Keratinocyte (primary cell): ENCODE measurements around the gene LGALS4. TPM values are rescaled to one million over a fixed set of nuclear protein-coding genes. Genes with fewer than 3 reads are reported as not detected.
"Not testable (repeated sequence)": the region's sequence is repeated elsewhere in the genome, so short reads cannot be mapped to it uniquely, and the experiment has no call there.

ENCODE experiments used
- DNase-seq: peaks from one replicate; pipeline ENCODE4 v3.0.0-alpha.2; 2011; ENCODE audit warnings: low read depth, missing footprints, low spot score
- FAIRE-seq: peaks from 2 replicates; lab custom pipeline; 2011; peaks lifted over from hg19 to GRCh38; lab: Jason Lieb, UNC
- H2AFZ ChIP-seq: 2 replicates; pipeline ENCODE4 v1.6.0; 2012; ENCODE audit warnings: low read length, control low read depth, inconsistent platforms; ENCODE audit not compliant: control insufficient read depth
- H3K27ac ChIP-seq: 2 replicates; pipeline ENCODE4 v1.5.1; 2011; ENCODE audit warnings: low read length; ENCODE audit not compliant: control insufficient read depth, insufficient read depth
- H3K27me3 ChIP-seq: 3 replicates; pipeline ENCODE4 v1.6.0; 2011; ENCODE audit warnings: low read length; ENCODE audit not compliant: control insufficient read depth, insufficient read depth; ENCODE audit errors: extremely low read depth
- H3K36me3 ChIP-seq, 2 experiments: 2 replicates in 1 of 2; 3 replicates in 1 of 2; pipeline ENCODE4 v1.5.1; 2011; ENCODE audit warnings: low read length in 2 of 2, mild to moderate bottlenecking in 1 of 2; ENCODE audit not compliant: control insufficient read depth in 2 of 2, insufficient read depth in 2 of 2; ENCODE audit errors: extremely low read depth in 1 of 2
- H3K4me1 ChIP-seq: 3 replicates; pipeline ENCODE4 v1.5.1; 2011; ENCODE audit warnings: low read length; ENCODE audit not compliant: control insufficient read depth, insufficient read depth; ENCODE audit errors: extremely low read depth
- H3K4me2 ChIP-seq: 3 replicates; pipeline ENCODE4 v1.6.0; 2011; ENCODE audit warnings: low read depth, low read length; ENCODE audit not compliant: control insufficient read depth, insufficient read depth; ENCODE audit errors: extremely low read depth
- H3K4me3 ChIP-seq, 3 experiments: fragments of 200-600 bp in 1 of 3; sonication (generic) in 1 of 3; 2 replicates in 2 of 3; 3 replicates in 1 of 3; pipeline ENCODE4 v1.5.1; 2011 to 2016; ENCODE audit warnings: low read length in 3 of 3, mild to moderate bottlenecking in 3 of 3, control low read depth in 2 of 3, inconsistent platforms in 1 of 3, low read depth in 1 of 3, mixed read lengths in 1 of 3, mixed run types in 1 of 3, moderate library complexity in 1 of 3; ENCODE audit not compliant: control insufficient read depth in 2 of 3, insufficient read depth in 2 of 3; ENCODE audit errors: extremely low read depth in 1 of 3
- H3K79me2 ChIP-seq: 2 replicates; pipeline ENCODE4 v1.6.0; 2012; ENCODE audit warnings: low read length; ENCODE audit not compliant: control insufficient read depth, insufficient read depth
- H3K9ac ChIP-seq: 3 replicates; pipeline ENCODE4 v1.6.0; 2011; ENCODE audit warnings: low read length; ENCODE audit not compliant: control insufficient read depth, insufficient read depth; ENCODE audit errors: extremely low read depth
- H3K9me1 ChIP-seq: 3 replicates; pipeline ENCODE4 v1.6.0; 2011; ENCODE audit warnings: low read length; ENCODE audit not compliant: control insufficient read depth, insufficient read depth; ENCODE audit errors: extremely low read depth
- H3K9me3 ChIP-seq: 2 replicates; pipeline ENCODE4 v1.5.1; 2012; ENCODE audit warnings: low read depth, low read length; ENCODE audit not compliant: control insufficient read depth
- H4K20me1 ChIP-seq: 3 replicates; pipeline ENCODE4 v1.6.0; 2011; ENCODE audit warnings: low read length; ENCODE audit not compliant: control insufficient read depth, insufficient read depth; ENCODE audit errors: extremely low read depth
- CTCF ChIP-seq, 3 experiments: IDR thresholded peaks in 1 of 3; conservative IDR thresholded peaks in 1 of 3; optimal IDR thresholded peaks in 1 of 3; 2 replicates in 2 of 3; 3 replicates in 1 of 3; pipeline versions ENCODE3 to v1.5.1; 2011; ENCODE audit warnings: low read length in 3 of 3, mild to moderate bottlenecking in 3 of 3, moderate library complexity in 2 of 3, control low read depth in 1 of 3, inconsistent platforms in 1 of 3; ENCODE audit not compliant: insufficient read depth in 2 of 3; ENCODE audit errors: extremely low read depth in 1 of 3
- EZH2 ChIP-seq: IDR thresholded peaks from one replicate; pipeline ENCODE4 v1.6.1; 2012; ENCODE audit warnings: inconsistent platforms, mild to moderate bottlenecking, low read length, moderate library complexity
- dilution Hi-C: fragments of 300-500 bp; cut with MboI; formaldehyde crosslinking; loops from one replicate; pipeline ENCODE4 v1.7.0; 2020; ENCODE audit warnings: low sequenced_read_pairs; ENCODE audit not compliant: extremely low pct_ligation_motif_present
- polyA plus RNA-seq, 5 experiments: library from polyadenylated mRNA; depleted of rRNA in 3 of 5; stranded (reverse) in 3 of 5; stranded (forward) in 1 of 5; unstranded in 1 of 5; fragments of >200 nt; gene quantifications; 1 replicate in 1 of 5; 2 replicates in 3 of 5; 3 replicates in 1 of 5; pipeline versions ENCODE4 v1.2.1 to v1.2.3, GENCODE V29; 2011 to 2012; ENCODE audit warnings: missing spikeins in 2 of 5, low read depth in 1 of 5, low replicate concordance in 1 of 5

LGALS4 gene
- polyA plus RNA-seq, 1 donor (not counting 4 experiments of a cell fraction or from before 2014, with no cell fraction given), result 0.13 TPM

GRCh38 chr19:38809592-38810252 is 3.0 kb downstream of the LGALS4 start:
- no peaks in the 10 kb centered on the region for H3K9me3 ChIP-seq
- no peak for DNase-seq
- no peaks in the 10 kb centered on the region for H3K36me3 ChIP-seq
- no peak overlapping the region for H2AFZ ChIP-seq
- no peaks in the 10 kb centered on the region for H3K79me2 ChIP-seq
- no peaks in the 10 kb centered on the region for H3K9me1 ChIP-seq
- TF ChIP-seq EZH2 (no peak), CTCF (optimal IDR thresholded peaks at IDR 0.05 in 1 of 3, IDR thresholded peaks at IDR 0.05 in 1 of 3, conservative IDR thresholded peaks at IDR 0.05 in 1 of 3; ENCODE audit: extremely low read depth in 1 of 3, insufficient read depth in 2 of 3, low read length in 3 of 3) (no peak)
- no peaks in the 10 kb centered on the region for H4K20me1 ChIP-seq
- no peak overlapping the region for H3K27ac ChIP-seq
- FAIRE-seq, result no peak
- dilution Hi-C loops, result no loop called here
- no peak overlapping the region for H3K4me3 ChIP-seq
- H3K9ac ChIP-seq, result no peak overlapping the region
- H3K4me1 ChIP-seq, result peaks cover 4% of the 10 kb centered on the region
- no peaks in the 10 kb centered on the region for H3K27me3 ChIP-seq
- H3K4me2 ChIP-seq, result no peak overlapping the region

- Histone ChIP-seq H3K9me1 (no peaks in the 10 kb centered on the region), H3K9me3 (no peaks in the 10 kb centered on the region), H3K27ac (no peak overlapping the region), H4K20me1 (no peaks in the 10 kb centered on the region), H3K4me1 (peaks cover 4% of the 10 kb centered on the region), H3K27me3 (no peaks in the 10 kb centered on the region), H3K9ac (no peak overlapping the region), H3K36me3 (no peaks in the 10 kb centered on the region), H3K4me3 (no peak overlapping the region), H3K4me2 (no peak overlapping the region), H2AFZ (no peak overlapping the region), H3K79me2 (no peaks in the 10 kb centered on the region)
- FAIRE-seq (no peak), DNase-seq (no peak)
- TF ChIP-seq EZH2 (no peak), CTCF (optimal IDR thresholded peaks at IDR 0.05 in 1 of 3, IDR thresholded peaks at IDR 0.05 in 1 of 3, conservative IDR thresholded peaks at IDR 0.05 in 1 of 3; ENCODE audit: extremely low read depth in 1 of 3, insufficient read depth in 2 of 3, low read length in 3 of 3) (no peak)
- dilution Hi-C loops, result no loop called here
Measured at GRCh38 chr19:38808741-38809140, 4.0 kb downstream of the LGALS4 start.

GRCh38 chr19:38807374-38808098 is 5.2 kb downstream of the LGALS4 start:
- H3K79me2 ChIP-seq, FAIRE-seq, H4K20me1 ChIP-seq, dilution Hi-C loops, DNase-seq, H2AFZ ChIP-seq, H3K9ac ChIP-seq, H3K4me1 ChIP-seq, H3K9me1 ChIP-seq, H3K4me2 ChIP-seq, H3K27me3 ChIP-seq, H3K27ac ChIP-seq, H3K36me3 ChIP-seq, H3K4me3 ChIP-seq, H3K9me3 ChIP-seq: not testable (repeated sequence)
